Hippocampal formation (tissue), 2 donors: ENCODE measurements around the gene WRAP73.
"Not testable (repeated sequence)": the region's sequence is repeated elsewhere in the genome, so short reads cannot be mapped to it uniquely, and the experiment has no call there.

ENCODE experiments used
- DNase-seq, 2 donors: peaks; one replicate each; lab custom pipeline; 2025; lab: John Stamatoyannopoulos, UW

Gene WRAP73

GRCh38 chr1:3599286-3599811 is 50.6 kb downstream of the WRAP73 start:
- DNase-seq = no peak

- no peak for DNase-seq
Observed at GRCh38 chr1:3598522-3599285, 51.2 kb downstream of the WRAP73 start.

GRCh38 chr1:3598051-3598491 is 51.8 kb downstream of the WRAP73 start:
- DNase-seq = no peak

- no peak for DNase-seq
Observed at GRCh38 chr1:3597599-3597964, 52.3 kb downstream of the WRAP73 start.

GRCh38 chr1:3596663-3597598 is 53.0 kb downstream of the WRAP73 start:
- DNase-seq = no peak

GRCh38 chr1:3595949-3596348 is 54.0 kb downstream of the WRAP73 start:
- no peak for DNase-seq

- DNase-seq = no peak
Observed at GRCh38 chr1:3594706-3595377, 55.1 kb downstream of the WRAP73 start.

- DNase-seq = no peak
Observed at GRCh38 chr1:3593745-3594144, 56.2 kb downstream of the WRAP73 start.

- no peak for DNase-seq
Observed at GRCh38 chr1:3593334-3593733, 56.6 kb downstream of the WRAP73 start.

- DNase-seq = no peak
Observed at GRCh38 chr1:3590951-3591865, 58.7 kb downstream of the WRAP73 start.

- no peak for DNase-seq
Observed at GRCh38 chr1:3590139-3590763, 59.7 kb downstream of the WRAP73 start.

GRCh38 chr1:3588395-3588794 is 61.5 kb downstream of the WRAP73 start:
- DNase-seq = no peak

- DNase-seq = no peak
Observed at GRCh38 chr1:3586986-3587759, 62.7 kb downstream of the WRAP73 start.

GRCh38 chr1:3585940-3586568 is 63.8 kb downstream of the WRAP73 start:
- no peak for DNase-seq

GRCh38 chr1:3585353-3585868 is 64.5 kb downstream of the WRAP73 start:
- not testable (repeated sequence) for DNase-seq

- no peak for DNase-seq
Observed at GRCh38 chr1:3584915-3585314, 65.0 kb downstream of the WRAP73 start.

GRCh38 chr1:3583751-3584150 is 66.2 kb downstream of the WRAP73 start:
- not testable (repeated sequence) for DNase-seq

- no peak for DNase-seq
Observed at GRCh38 chr1:3581296-3582036, 68.4 kb downstream of the WRAP73 start.
